ENCODE measurements around the gene TMIE. TPM values are rescaled to one million over a fixed set of nuclear protein-coding genes. Genes with fewer than 3 reads are reported as not detected.

Gene TMIE
- total and polyA plus RNA-seq, 9 of the 15 experiments (the other 6 are each of a cell fraction or from before 2014, with no cell fraction given) = not detected

GRCh38 chr3:46750555-46751038 is 49.4 kb downstream of the TMIE start (continued):
- peak; percentile 66; the same call in 1 of the 2 replicates for TF ChIP-seq ZNF232 (CRISPR knock-in tag; IDR thresholded peaks at IDR 0.05)
- TF ChIP-seq TOE1 (IDR thresholded peaks at IDR 0.05; ENCODE audit: borderline replicate concordance) = peak; percentile 83
- no peak for TF ChIP-seq TOE1 (CRISPR knock-in tag; IDR thresholded peaks at IDR 0.05; ENCODE audit: borderline replicate concordance, low read depth)
- no peak for TF ChIP-seq BRD9 (IDR thresholded peaks at IDR 0.05; ENCODE audit: low read depth, partially characterized antibody)
- TF ChIP-seq CBFA2T2 (conservative IDR thresholded peaks at IDR 0.05) = peak; percentile 71
- no peak for TF ChIP-seq ELK1 (CRISPR knock-in tag; IDR thresholded peaks at IDR 0.05)
- no peak for TF ChIP-seq PCBP1 (IDR thresholded peaks at IDR 0.05; ENCODE audit: low read depth, low read length, poor library complexity, severe bottlenecking)
- peak; percentile 78 for TF ChIP-seq MYC (IDR thresholded peaks at IDR 0.05; ENCODE audit: low read depth, low read length)
- TF ChIP-seq MYC (CRISPR knock-in tag; IDR thresholded peaks at IDR 0.05; ENCODE audit: borderline replicate concordance, low read depth) = peak; percentile 50; the same call in 1 of the 2 replicates
- TF ChIP-seq TEAD1 (CRISPR knock-in tag; IDR thresholded peaks at IDR 0.05) = 0 out of 4 replicates have a peak, but pooled peaks of 1 of the 2 experiments have one; percentile 32
- TF ChIP-seq IRF2 (CRISPR knock-in tag; IDR thresholded peaks at IDR 0.05) = peak; percentile 66; the same call in 1 of the 2 replicates
- TF ChIP-seq MAX (CRISPR knock-in tag; IDR thresholded peaks at IDR 0.05) = peak; percentile 94
- TF ChIP-seq MTA3 (IDR thresholded peaks at IDR 0.05; ENCODE audit: borderline replicate concordance) = peak; percentile 47; the same call in 1 of the 2 replicates
- peak; percentile 79; the same call in 1 of the 2 replicates for TF ChIP-seq E2F5 (CRISPR knock-in tag; IDR thresholded peaks at IDR 0.05)
- peak in 1 of 2 experiments; percentile 41; a peak in 1 of 4 replicates for TF ChIP-seq MNT (conservative IDR thresholded peaks at IDR 0.05)
- TF ChIP-seq NR2C2 (CRISPR knock-in tag; IDR thresholded peaks at IDR 0.05) = peak; percentile 57; the same call in 1 of the 2 replicates
- TF ChIP-seq NR2C2 (tag; IDR thresholded peaks at IDR 0.05) = no peak

All from K562 (cell line).